Measurements from ENCODE around the gene PPP1R12A.

PPP1R12A gene

GRCh38 chr12:79769189-79769859, 165.6 kb downstream of the PPP1R12A start:
- no peak for DNase-seq
- no peak for TF ChIP-seq POLR2A (IDR thresholded peaks at IDR 0.05; ENCODE audit: low read length)
- no peak for TF ChIP-seq GATA1 (IDR thresholded peaks at IDR 0.05; ENCODE audit: low read depth, low read length)

DNA sequence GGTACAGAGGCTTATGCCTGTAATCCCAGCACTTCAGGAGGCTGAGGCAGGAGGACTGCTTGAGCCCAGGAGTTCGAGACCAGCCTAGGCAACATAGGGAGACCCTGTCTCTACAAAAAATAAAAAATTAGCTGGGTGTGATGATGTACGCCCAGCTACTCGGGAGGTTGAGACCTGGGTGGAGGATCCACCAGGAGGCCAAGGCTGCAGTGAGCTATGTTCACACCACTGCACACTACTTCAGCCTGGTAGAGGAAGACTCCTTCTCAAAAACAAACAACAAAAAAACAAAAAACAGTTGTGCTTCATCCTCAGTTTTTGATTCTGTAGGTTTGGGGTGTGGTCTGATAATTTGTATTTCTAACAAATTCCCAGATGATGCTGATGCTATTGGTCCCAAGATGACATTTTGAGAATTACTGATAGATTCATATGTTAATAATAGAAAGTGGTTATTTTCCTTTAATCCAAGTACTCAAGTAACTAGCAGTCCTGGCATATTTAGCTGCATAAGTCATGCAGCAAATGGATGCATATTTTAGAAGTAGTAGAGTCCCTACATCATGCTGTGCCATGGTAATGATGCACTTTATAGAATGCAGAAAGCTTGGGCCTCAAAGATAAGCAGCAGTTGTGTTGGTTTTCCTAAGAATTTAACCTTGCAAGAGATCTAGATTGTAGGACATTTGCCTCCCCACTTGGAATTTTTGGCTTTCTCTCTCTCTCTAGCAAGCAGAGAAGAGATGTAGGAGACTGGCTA, 168.0 kb downstream of the PPP1R12A start:
- no peak for TF ChIP-seq POLR2A (IDR thresholded peaks at IDR 0.05; ENCODE audit: low read length)
- no peak for TF ChIP-seq GATA1 (IDR thresholded peaks at IDR 0.05; ENCODE audit: low read depth, low read length)
- DNase-seq, result no peak

GRCh38 chr12:79765157-79765556, 169.7 kb downstream of the PPP1R12A start:
- no peak for TF ChIP-seq GATA1 (IDR thresholded peaks at IDR 0.05; ENCODE audit: low read depth, low read length)
- no peak for TF ChIP-seq POLR2A (IDR thresholded peaks at IDR 0.05; ENCODE audit: low read length)
- no peak for DNase-seq

DNA sequence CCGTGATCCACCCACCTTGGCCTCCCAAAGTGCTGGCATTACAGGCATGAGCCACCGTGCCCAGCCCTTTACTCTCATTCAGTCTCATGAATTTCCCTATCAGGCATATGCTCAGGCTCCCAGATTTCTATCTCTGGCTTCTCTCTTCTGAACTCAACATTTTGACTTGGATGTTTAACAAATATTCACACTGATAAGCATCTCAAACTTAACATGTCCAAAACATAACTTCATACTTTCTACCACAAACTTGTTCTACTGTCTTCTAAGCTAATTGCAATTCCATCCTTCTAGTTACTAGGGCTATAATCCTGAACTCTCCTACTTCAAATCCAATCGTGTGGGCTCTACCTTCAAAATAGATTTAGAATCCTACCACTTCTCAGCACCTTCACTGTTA, 170.3 kb downstream of the PPP1R12A start:
- DNase-seq, result no peak
- TF ChIP-seq GATA1 (IDR thresholded peaks at IDR 0.05; ENCODE audit: low read depth, low read length), result no peak
- TF ChIP-seq POLR2A (IDR thresholded peaks at IDR 0.05; ENCODE audit: low read length), result no peak

DNA sequence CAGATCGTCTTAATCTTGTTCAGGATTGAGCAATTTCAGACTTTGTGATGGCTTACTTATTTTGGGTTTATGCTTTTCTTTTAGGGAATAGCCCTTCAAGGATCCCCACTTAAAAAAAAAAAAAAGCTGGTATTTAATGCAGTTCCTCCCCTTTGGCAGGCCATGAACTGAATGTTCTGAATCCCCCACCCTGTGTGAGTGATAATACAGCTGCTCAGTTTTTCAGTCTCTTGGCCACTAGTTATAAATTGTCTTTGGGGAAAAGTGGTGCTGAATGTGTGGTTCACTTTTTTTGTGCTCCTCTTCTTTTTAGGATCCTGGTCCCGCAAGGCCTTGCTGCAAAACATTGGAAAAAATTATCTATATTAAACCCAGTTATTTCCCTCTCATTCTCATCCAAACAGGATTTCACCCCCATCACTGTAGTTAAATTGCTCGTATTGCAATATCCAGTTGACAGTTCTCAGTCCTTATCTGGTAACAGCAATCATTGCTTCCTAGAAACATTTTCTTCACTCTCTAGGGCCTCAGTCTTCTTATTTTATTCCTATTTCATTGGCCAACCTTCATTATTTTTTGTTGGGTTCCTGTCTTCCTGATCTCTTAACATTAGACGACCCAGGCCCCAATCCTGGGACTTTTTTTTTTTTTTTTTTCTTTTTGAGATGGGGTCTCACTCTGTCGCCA, 171.0 kb downstream of the PPP1R12A start:
- TF ChIP-seq POLR2A (IDR thresholded peaks at IDR 0.05; ENCODE audit: low read length), result no peak
- TF ChIP-seq GATA1 (IDR thresholded peaks at IDR 0.05; ENCODE audit: low read depth, low read length), result no peak

GRCh38 chr12:79761341-79761740, 173.6 kb downstream of the PPP1R12A start:
- TF ChIP-seq POLR2A (IDR thresholded peaks at IDR 0.05; ENCODE audit: low read length) (no peak), GATA1 (IDR thresholded peaks at IDR 0.05; ENCODE audit: low read depth, low read length) (no peak)
- no peak for DNase-seq

More for the DNA sequence above, 171.0 kb downstream of the PPP1R12A start:
- DNase-seq, result no peak

DNA sequence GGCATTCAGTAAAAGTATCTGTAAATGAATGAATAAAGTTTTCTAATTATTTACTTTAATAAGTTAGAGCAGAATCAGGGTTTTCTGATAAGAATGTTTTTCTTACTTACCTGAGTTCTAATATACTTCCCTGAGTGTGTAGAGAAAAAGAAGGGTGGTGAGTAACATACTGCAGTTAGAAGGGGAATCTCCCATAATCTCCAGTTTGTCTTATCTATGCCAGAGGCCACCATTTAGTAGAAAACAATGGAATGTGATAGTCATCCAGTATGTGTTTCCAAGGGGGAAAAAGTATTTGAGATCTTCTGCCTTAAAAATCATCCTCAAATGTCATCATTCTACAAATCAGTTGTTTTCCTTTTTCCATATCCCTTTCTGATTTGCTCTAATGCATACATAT, 187.6 kb downstream of the PPP1R12A start:
- DNase-seq, result no peak
- TF ChIP-seq GATA1 (IDR thresholded peaks at IDR 0.05; ENCODE audit: low read depth, low read length) (no peak), POLR2A (IDR thresholded peaks at IDR 0.05; ENCODE audit: low read length) (no peak)

GRCh38 chr12:79737875-79738718, 196.8 kb downstream of the PPP1R12A start:
- TF ChIP-seq GATA1 (IDR thresholded peaks at IDR 0.05; ENCODE audit: low read depth, low read length) (no peak), POLR2A (IDR thresholded peaks at IDR 0.05; ENCODE audit: low read length) (no peak)
- peak; percentile 44 to 65 for DNase-seq

DNA sequence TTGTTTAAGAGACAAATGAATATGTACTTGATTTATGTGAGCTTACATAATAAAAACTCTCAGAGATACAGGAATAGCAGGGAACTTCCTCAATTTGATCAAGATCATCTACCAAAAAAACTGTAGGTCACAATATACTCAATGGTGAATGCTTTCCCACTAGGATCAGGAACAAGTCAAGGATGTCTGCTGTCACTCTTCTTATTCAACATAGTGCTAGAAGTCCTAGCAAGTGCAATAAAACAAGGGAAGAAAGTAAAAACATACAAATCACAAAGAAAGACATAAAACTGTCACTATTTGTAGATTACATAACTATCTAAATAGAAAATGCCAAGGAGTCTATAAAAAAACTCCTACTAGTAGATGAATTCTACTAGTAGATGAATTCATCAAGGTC, 202.3 kb downstream of the PPP1R12A start:
- DNase-seq, result no peak
- TF ChIP-seq GATA1 (IDR thresholded peaks at IDR 0.05; ENCODE audit: low read depth, low read length), result no peak
- no peak for TF ChIP-seq POLR2A (IDR thresholded peaks at IDR 0.05; ENCODE audit: low read length)

DNA sequence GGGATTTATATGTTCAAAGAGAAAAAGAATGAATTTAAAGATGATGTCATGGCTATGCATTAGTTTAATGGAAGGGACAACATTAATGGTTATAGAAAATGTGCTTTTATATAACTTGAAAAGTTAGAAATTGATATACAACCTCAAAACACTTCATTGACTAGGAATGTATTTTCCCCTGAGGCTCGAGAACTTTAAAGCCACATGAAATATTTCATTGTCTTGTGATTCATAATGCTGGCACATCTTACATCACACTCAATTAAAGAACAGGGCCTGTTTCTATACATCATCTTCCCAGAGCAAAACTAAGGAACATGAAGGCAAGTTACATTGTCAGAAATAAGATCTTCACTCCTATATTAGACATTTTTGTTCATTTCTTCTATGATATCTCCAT, 208.9 kb downstream of the PPP1R12A start:
- DNase-seq, result no peak
- TF ChIP-seq POLR2A (IDR thresholded peaks at IDR 0.05; ENCODE audit: low read length) (no peak), GATA1 (IDR thresholded peaks at IDR 0.05; ENCODE audit: low read depth, low read length) (no peak)
